ENCODE measurements around the gene EVA1B.

Gene EVA1B

DNA sequence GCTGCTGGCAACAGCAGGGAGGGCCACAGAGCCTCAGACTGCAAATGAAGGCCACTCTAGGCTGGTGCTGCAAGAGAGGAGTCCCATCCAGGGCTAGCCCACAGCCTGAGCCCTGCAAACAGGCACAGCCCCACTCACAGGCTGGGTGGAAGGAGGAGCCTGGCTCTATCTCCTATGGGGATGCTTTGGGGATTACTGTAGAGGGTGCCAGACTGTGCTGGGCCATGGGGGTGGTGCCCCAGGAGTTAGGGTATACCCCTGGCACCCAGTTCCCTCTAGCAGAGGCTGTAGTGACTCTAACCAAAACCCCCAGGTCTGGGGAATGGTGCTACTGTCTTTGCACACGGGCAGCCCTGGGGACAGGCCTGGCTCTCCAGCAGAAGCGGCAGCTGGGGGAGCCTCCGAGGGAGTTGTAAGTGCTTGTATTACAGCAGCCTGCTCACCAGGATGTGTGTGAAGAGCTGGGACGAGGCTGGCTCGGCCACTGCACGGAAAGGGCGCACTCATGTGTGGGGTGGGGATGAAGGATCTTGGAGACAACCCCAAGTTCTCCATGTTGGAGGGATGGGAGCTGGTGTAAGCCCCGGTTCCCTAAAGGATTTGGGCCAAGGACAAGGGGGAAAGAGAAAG lies 23.4 kb upstream of the EVA1B start:
- H3K4me3 ChIP-seq (ENCODE audit: low read depth, low read length), result no peak overlapping the region
- TF ChIP-seq CTCF (IDR thresholded peaks at IDR 0.05; ENCODE audit: low read depth, low read length), result no peak

GRCh38 chr1:36345353-36345752 lies 21.9 kb upstream of the EVA1B start:
- no peak for TF ChIP-seq CTCF (IDR thresholded peaks at IDR 0.05; ENCODE audit: low read depth, low read length)
- no peak overlapping the region for H3K4me3 ChIP-seq (ENCODE audit: low read depth, low read length)

- TF ChIP-seq CTCF (IDR thresholded peaks at IDR 0.05; ENCODE audit: low read depth, low read length), result no peak
- no peak overlapping the region for H3K4me3 ChIP-seq (ENCODE audit: low read depth, low read length)
These were observed 20.9 kb upstream of the EVA1B start for GRCh38 chr1:36344395-36344680.

- H3K4me3 ChIP-seq (ENCODE audit: low read depth, low read length), result no peak overlapping the region
- no peak for TF ChIP-seq CTCF (IDR thresholded peaks at IDR 0.05; ENCODE audit: low read depth, low read length)
These were observed 20.4 kb upstream of the EVA1B start for GRCh38 chr1:36343651-36344394.

- H3K4me3 ChIP-seq (ENCODE audit: low read depth, low read length), result no peak overlapping the region
- TF ChIP-seq CTCF (IDR thresholded peaks at IDR 0.05; ENCODE audit: low read depth, low read length), result peak; percentile 52
These were observed 19.2 kb upstream of the EVA1B start for GRCh38 chr1:36342426-36343185.

- H3K4me3 ChIP-seq (ENCODE audit: low read depth, low read length), result no peak overlapping the region
- no peak for TF ChIP-seq CTCF (IDR thresholded peaks at IDR 0.05; ENCODE audit: low read depth, low read length)
These were observed 18.3 kb upstream of the EVA1B start for GRCh38 chr1:36341626-36342320.
